GM12873 (cell line): ENCODE measurements around the gene PGS1.

Experiments
- CTCF ChIP-seq: IDR thresholded peaks from 2 replicates; pipeline ENCODE4 v1.5.1; 2012; ENCODE audit warnings: low read depth, mild to moderate bottlenecking, moderate library complexity, low read length, control low read depth; ENCODE audit not compliant: insufficient read depth; ENCODE audit errors: missing control alignments

PGS1 gene

GRCh38 chr17:78411241-78411857, 32.9 kb downstream of the PGS1 start:
- no peak for TF ChIP-seq CTCF

GRCh38 chr17:78412403-78412802, 34.0 kb downstream of the PGS1 start:
- peak; percentile 54 for TF ChIP-seq CTCF

- no peak for TF ChIP-seq CTCF
These were observed 36.0 kb downstream of the PGS1 start for GRCh38 chr17:78414178-78415162.

GRCh38 chr17:78415821-78416711, 37.6 kb downstream of the PGS1 start:
- no peak for TF ChIP-seq CTCF

GRCh38 chr17:78416791-78417530, 38.5 kb downstream of the PGS1 start:
- no peak for TF ChIP-seq CTCF

- TF ChIP-seq CTCF: no peak
These were observed 39.1 kb downstream of the PGS1 start for GRCh38 chr17:78417531-78417909.
